DMS 273 (cell line): ENCODE data around the gene UBE2J1.
"Not testable (repeated sequence)": the region's sequence is repeated elsewhere in the genome, so short reads cannot be mapped to it uniquely, and the experiment has no call there.

ENCODE experiments used
- DNase-seq: peaks from one replicate; lab custom pipeline; 2025; ENCODE audit not compliant: unreplicated experiment; lab: John Stamatoyannopoulos, UW

Gene UBE2J1, protein sequence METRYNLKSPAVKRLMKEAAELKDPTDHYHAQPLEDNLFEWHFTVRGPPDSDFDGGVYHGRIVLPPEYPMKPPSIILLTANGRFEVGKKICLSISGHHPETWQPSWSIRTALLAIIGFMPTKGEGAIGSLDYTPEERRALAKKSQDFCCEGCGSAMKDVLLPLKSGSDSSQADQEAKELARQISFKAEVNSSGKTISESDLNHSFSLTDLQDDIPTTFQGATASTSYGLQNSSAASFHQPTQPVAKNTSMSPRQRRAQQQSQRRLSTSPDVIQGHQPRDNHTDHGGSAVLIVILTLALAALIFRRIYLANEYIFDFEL

DNA sequence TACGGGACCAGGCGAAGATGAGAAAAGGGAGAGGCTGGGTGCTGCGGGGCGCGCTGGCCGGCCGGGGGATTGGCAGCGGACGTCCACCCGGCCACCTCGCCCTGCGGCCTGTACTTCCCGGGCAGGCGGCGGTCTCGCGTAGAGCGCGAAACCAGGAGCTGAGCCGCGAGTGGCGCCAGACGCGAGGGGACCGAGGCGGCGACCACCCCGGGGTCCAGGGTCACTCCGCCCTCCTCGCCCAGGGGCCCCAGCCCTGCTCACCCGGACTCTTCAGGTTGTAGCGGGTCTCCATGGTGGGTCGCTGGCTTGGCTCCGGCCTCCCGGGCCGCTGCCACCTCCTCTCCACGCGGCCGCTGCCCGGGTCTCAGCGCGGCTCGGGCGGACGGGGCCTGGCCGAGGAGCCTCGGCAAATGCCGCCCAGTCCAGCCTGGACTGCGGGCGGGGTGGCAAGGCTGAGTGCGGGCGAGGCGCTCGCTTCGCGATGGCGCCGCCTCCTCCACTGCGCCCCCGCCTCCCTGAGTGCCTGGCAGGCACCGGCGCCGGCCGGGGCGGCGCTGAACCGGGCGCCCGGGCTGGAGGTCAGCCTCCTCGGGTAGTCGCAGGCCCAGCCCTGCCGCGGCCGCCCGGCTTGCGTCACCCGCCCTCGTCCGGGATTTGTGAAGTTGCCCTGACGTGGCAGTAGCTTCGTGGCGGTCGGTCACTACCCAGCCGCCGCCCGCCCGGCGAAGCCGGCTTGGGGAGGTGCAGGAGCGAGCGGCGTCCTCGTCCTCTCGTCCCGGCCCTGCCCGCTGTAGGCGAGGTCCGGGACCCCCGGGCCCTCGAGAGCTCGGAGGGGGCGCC lies at the start of gene UBE2J1:
Gene UBE2J1 (minus strand): TSS at position 445 of the 840 bp plus-strand sequence. CDS start 153 bp downstream, at position 292.
- peak; percentile 87 for DNase-seq

DNA sequence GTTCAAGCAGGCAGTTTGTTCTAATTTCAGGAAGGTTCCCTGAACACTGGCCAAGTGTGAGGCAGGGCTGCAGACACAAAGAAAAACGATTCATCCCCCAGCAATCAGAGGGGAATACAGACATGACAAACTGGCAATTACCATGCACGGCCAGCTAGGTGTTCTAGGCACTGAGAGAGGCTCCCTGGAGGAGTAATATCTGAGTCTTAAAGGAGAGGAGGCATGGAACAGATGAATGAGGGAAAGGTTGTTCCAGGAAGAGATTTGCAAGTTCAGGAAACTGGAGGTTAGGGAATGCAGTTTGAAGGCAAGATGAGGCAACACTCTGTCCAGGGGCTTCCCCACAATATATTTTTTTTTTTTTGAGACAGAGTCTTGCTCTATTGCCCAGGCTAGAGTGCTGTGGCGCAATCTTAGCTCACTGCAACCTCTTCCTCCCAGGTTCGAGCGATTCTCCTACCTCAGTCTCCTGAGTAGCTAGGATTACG lies 48.4 kb upstream of the UBE2J1 start:
- no peak for DNase-seq

DNA sequence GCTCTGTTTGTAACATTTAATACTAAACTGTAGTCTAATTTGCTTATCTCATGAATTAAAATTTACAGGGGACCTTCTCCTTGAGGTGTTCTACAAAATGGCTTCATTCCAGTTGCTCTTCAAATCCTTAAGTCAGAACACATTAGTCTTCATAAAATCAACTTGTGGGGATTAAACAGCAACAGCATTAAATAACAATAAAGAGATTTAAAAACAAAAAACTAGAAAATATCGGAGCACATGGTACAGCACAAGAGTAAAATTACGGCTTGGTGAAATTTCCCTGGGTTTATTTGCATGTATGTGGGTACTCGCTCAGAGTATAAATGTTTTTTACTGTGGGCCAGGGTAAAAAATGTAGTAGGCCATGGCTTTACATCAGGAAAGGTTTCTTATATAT lies 47.5 kb upstream of the UBE2J1 start:
- no peak for DNase-seq

DNA sequence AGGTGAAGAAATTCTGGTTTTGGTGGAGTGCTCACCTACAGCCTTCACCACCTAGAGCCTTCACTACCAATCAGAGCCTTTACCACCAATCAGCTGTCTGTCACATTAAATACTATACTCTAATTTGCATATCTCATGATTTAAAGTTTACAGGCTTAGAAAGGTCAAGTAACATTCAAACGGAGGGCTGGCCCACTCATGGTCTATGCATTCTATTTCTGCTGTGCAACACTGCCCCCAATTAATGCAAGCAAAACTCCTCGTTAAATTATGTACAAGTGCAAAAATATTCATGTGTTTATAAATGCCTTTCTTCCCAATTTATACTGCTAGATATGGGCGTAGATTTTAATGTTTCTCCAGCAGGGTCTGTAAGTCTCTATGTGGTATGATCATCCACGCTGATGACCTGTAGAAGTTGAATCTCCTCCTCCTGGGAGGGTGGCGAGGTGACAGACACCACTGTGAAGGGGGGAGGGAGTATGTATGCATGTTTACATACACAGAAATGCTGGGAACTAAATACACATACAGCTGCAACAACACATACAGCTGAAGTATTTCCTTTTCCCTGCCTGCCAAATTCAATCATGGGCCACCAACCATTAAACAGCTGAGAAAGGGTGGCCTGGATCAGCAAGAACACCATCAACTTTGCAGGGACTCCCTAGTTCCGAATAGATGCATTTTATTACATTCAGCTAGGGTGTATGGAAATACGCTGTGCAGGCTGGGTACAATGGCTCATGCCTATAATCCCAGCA lies 46.4 kb upstream of the UBE2J1 start:
- DNase-seq, result no peak

DNA sequence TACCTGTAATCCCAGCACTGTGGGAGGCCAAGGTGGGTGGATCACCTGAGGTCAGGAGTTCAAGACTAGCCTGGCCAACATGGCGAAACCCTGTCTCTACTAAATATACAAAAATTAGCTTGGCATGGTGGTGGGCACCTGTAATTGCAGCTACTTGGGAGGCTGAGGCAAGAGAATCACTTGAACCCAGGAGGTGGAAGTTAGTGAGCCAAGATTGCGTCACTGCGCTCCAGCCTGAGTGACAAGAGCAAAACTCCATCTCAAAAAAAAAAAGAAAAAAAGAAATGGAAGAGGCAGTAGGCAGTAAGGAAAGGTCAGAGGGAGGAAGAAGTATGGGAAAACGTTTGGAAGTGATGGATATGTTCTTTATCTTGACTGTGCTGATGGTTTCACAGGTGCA lies 45.4 kb upstream of the UBE2J1 start:
- DNase-seq, result not testable (repeated sequence)

DNA sequence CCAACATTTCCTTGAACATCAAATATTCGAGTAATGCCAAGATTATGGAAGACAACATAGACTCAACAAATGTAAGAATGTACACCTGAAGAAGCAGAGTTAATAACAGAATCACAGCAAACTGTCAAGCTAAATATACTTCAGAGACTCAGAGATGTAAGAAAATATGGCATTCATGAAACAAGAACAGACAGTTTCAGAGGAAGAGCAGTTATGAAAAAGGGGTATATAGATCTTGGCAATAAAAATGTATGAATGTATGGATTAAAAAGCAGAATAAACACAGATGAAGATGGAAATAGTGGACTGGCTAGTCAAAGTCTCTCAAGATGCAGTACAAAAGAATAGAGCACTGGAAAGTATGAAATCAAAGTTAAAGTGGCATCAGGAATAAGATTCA lies 41.1 kb upstream of the UBE2J1 start:
- DNase-seq, result no peak

DNA sequence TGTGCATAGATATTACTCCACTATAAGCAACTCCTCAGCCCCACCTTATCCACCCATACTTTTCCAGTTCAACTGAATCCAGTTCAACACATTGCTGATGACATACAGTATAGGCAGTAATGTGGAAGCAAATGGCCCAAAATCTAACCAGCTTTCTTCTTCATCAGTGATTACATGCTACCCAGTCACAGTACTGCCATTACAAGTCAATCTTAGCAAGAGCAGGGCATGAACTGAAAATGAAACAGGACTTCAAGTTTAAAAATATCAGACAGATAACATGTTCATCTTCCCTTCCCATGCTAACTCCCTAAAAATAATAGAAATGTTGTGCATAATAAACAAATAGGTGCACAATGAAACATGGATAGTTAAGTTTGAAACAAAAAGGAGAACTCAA lies 40.3 kb upstream of the UBE2J1 start:
- DNase-seq, result no peak

DNA sequence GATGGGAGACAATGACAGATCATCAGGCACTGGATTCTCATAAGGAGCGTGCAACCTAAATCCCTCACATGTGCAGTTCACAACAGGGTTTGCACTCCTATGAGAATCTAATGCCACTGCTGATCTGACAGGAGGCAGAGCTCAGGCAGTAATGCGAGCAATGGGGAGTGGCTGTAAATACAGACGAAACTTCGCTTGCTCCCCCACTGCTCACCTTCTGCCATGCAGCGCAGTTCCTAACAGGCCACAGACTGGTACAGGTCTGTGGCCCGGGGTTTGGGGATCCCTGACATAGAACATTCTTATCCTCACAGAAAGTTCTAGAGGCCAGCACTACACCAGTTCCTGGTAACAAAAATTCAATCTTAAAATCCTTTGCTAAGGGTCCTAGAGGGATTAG lies 36.3 kb upstream of the UBE2J1 start:
- no peak for DNase-seq

DNA sequence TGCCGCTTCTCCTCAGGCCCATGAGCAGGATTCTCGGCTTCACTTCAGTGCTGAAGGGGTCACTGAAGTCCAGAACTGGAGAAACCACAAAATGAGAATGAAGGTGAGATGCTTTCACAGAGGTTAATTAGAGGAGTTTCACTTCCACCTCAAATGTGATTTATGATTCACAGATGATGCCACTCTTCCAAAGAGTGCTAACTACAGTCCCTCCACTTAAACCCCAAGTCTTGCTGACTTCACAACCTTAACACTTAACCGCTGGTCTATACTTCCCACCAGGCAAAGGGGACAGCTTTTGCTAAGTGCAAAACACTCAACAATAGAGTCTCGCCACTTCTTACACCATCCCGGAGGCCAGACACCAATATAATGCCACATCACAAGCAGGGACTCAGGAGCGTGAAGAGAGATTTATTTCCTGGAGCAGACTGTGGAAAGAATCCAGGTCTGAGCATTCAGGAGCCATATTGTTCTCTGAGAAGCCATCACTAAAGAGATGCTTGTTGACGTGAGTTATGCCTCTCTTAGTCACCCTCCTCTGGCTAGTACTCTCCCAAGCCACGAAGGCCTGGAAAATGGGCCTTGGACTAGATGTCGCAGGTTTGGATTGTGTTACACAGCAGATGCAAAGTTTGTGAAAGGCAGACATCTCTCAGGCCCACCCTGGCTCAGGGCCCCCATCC lies 35.1 kb upstream of the UBE2J1 start:
- DNase-seq, result no peak

DNA sequence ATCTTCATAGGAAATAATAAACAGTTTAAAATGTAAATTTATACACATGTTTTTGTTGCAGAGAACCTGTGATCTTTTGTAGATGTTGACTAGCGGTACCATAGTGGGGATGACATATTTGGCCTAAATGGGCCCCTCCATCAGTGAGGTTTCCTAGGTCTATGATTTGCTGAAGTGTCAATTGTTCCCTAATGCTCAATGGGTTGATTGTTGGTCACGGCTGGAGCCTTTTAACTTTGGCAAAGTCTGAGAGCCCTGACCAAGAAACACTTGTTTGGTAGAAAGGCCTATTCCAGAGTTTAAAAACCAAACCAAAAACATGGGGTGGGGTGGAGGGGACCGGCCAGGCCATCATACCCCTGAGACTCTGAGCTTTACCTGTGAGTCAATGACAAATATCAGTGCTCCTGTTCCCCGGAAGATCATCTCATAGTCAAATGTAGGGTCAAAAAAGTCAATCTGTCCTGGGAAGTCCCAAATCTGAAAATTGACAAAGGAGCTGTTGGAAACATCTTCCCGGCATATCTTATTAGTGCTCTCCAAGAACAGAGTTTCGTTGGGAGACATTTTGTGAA lies 34.5 kb upstream of the UBE2J1 start:
- no peak for DNase-seq

DNA sequence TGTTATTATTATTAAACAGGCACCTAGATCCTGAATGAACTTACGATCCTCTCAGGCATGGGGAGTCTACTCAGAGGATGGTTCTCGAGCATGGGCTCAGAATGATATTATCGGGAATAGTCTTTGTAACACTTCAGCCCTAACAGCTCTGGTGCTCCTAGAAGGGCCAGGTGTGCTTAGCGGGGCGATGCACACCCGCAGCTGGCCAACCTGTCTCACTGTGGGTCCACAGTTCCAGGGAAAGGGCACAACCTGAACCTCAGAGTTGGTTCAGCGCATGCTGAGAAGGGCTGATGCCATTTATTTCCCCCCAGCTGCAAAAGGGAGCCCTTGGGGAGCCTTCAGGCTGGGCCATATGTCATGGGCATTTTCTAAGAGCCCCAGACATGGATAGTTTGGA lies 33.3 kb upstream of the UBE2J1 start:
- peak; percentile 75 for DNase-seq

DNA sequence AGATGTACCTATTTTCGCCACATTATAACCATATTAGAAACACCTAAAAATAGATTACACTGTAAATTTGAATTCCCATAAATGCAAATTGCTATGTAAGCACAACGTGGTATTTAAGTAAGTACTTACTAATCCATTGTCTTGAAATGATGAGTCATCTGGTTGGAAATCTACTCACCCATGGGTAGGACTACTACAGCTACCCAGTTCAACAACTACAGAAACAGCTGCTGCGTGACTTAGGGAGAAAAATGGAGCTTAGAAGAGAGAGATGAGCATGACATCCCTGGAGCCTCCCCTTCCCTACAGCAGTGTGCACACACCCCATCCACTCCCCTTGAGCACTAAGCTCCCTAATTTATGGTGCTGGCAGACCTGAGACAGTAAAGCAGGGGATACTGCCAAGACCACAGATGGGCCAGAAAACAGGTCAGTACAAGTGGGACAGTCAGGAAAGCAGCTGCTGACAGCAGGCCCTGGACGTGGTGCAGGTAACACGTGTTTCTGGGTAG lies 32.7 kb upstream of the UBE2J1 start:
- peak; percentile 97 for DNase-seq

DNA sequence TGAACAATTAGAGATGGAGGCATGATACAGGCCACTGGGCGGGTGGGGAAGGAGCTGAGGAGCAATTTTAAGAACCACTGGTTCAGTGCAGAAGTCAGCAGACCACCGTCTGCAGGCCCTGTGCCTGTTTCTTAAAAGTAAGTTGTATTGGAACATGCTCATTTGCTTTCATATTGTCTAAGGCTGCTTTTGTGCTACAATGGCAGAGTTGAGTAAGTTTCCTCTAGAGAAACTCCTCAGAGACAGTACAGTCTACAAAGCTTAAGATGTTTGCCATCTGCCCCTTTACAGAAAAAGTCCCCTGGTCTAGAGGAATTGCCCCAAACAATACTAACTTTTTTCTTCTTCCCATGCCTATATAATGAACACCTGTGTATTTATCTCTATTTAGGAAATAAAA lies 28.5 kb upstream of the UBE2J1 start:
- no peak for DNase-seq

DNA sequence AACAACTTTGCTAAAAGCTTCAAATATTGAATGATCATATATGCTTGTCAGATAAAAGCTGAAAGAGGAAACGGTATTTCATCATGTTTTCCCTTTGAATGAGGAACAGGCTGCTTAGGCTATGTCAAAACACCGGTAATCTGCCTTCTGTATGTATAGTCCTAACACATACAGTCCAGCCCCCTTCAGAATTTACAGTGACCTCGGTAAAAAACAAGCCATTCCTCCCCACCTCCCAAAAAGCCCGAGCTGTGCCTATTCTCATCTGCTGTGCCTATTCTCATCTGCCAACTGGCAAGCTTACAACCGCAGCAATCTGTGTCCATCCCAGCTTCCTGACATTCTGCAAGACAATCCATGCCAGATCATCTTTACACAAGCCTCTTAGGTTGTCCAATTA lies 26.8 kb upstream of the UBE2J1 start:
- DNase-seq, result peak; percentile 64

DNA sequence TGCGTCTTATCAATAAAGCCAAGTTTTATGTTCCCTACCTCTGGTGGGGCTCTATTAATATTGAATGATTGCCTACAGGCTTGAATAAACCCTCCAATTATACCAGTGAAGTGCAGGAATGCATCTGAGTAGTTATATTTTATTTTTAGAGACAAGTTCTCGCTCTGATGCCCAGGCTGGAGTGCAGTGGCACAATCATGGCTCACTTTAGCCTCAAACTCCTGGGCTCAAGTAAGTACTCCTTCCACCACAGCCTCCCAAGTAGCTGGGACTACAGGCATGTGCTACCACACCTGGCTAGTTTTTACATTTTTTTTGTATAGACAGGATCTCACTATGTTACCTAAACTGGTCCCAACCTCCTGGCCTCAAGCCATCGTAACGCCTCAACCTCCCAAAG lies 26.1 kb upstream of the UBE2J1 start:
- no peak for DNase-seq

DNA sequence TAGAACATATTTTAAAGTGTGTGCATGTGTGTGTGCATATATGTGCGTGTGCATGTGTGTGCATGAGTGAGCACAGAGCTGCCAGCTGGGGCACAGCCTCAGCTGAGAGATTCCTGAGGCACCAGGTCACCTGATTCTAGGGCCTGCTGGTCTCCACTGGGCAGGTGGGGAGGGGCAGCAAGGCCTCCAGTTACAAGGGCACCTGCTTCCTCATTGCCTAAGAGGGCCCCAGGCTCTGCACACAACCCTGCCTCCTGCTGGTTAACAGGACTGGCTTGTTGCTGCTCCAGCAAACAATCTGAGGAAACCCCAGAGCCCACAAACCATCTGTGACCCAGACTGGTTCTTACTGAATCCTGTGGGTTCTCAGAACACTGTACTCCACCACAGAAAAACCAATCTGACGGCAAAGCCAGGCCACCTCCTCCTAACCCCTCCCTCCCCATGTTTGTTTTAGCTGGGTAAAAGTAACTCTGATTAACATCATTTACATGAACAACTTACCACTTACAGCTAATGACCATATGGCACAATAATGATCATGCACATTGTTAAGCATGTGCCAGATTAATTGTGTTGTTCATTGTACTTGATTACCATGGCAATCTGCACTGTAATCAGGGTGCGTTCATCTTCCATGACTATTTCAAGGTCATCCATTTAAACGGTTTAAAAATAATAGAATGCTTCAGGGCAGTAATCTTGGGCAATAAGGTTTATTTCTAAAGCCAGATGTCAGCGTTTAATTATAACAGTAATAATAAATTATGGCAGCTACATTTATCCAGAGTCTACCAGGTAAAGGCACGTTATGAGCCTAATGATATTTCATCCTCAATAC lies 23.1 kb upstream of the UBE2J1 start:
- peak; percentile 98 for DNase-seq

DNA sequence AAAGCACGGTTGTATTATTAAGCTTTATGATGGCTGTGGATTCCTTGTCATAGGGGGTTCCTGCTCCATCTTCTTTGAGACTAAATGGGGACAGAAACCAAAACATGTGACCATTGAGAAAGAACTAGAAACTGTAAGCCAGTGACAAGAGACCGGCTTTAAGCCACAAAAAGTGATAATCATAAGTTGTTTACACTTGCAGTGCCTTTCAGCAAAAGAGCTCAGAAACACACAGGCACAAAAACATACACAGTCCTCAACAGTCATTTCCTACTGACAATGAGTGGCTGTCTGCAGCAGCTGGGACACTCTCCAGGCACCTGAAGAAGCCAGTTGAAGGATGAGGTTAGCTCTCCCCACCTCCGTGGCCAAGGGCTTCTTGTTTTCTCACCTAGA lies 20.0 kb upstream of the UBE2J1 start:
- no peak for DNase-seq

DNA sequence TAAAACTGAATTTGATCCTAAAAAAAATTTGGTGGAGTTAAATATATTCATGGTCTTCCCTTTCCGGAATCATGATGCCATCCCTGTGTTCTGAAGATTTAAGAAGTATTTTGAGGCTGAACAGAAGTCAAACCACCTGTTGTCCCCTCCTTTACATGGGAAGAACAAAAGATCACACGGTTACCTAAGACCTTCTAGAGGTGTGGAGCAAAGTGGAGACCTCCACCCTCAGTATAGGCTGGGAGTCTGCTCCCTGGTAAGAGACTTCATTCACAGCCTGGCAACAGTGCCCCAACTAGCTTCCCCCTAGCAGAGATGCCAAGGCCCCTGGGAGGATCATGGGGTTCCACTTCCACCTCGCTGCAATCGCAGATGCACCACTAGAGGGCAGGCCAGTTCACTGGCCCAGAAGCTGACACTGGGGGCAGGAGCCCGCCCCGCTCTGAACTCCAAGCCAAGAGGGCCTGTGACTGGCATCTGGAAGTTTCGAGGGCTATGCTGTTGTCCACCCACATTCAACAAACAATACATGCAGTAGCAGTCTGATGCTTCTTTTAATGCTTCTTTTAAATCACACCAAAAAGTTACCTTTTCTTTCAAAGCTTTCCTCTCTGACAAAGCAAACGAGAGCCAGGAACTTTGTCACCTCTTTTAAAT lies 19.5 kb upstream of the UBE2J1 start:
- DNase-seq, result peak; percentile 89

DNA sequence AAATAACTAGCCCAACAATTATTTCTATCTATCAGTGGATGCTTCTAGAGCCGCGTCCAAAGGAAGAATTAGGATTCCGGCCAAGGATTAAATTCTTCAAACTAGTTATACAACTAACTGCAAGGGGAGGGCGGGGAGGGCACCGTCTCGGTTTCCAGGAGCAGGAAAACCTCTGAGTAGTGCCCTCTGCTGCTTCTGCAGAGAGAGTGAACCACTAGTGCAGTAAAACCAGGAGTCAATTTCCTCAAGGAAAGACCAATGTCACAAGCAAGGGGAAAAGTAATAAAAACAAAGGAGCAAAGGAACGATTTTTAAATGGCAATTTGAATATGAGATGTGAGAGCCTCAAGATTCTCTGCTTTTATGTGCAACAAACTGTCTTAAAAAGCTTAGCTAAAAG lies 16.5 kb upstream of the UBE2J1 start:
- DNase-seq, result peak; percentile 52
